BE2C (cell line): ENCODE measurements around the gene AGTRAP. TPM values are rescaled to one million over a fixed set of nuclear protein-coding genes. Genes with fewer than 3 reads are reported as not detected.

ENCODE experiments used
- DNase-seq: peaks from one replicate; pipeline ENCODE4 v3.0.0-alpha.2; 2020
- H3K27me3 ChIP-seq: fragments of 250-450 bp; sonication (Bioruptor Pico); 2 replicates; pipeline ENCODE4 v1.5.1; 2020; ENCODE audit warnings: mild to moderate bottlenecking
- H3K36me3 ChIP-seq: fragments of 250-450 bp; sonication (Bioruptor Pico); 2 replicates; pipeline ENCODE4 v1.5.1; 2020; ENCODE audit warnings: mild to moderate bottlenecking
- H3K4me1 ChIP-seq: fragments of 250-450 bp; sonication (Bioruptor Pico); 2 replicates; pipeline ENCODE4 v1.5.1; 2020
- H3K4me3 ChIP-seq: 2 replicates; pipeline ENCODE4 v1.5.1; 2011; ENCODE audit warnings: low read depth, low read length
- H3K9me3 ChIP-seq: fragments of 250-450 bp; sonication (Bioruptor Pico); 2 replicates; pipeline ENCODE4 v1.5.1; 2020
- CTCF ChIP-seq: IDR thresholded peaks from 2 replicates; pipeline ENCODE4 v1.5.1; 2012; ENCODE audit warnings: mild to moderate bottlenecking, low read depth, low read length
- polyA plus RNA-seq: library from polyadenylated mRNA; unstranded; fragments of >200 nt; gene quantifications from one replicate; pipeline ENCODE4 v1.2.1, GENCODE V29; 2012; ENCODE audit warnings: low read depth, missing spikeins; ENCODE audit not compliant: insufficient read length, insufficient read depth

The AGTRAP gene
- 8.3 TPM for polyA plus RNA-seq

GRCh38 chr1:11735854-11736745 is at the start of gene AGTRAP:
Gene AGTRAP (plus strand): TSS chr1:11736136. CDS start chr1:11736209, 73 bp downstream.
- Histone ChIP-seq H3K4me1 (no peaks in the 10 kb centered on the region), H3K4me3 (peak within 1 kb of the TSS; percentile 85), H3K36me3 (no peaks in the 10 kb centered on the region), H3K27me3 (no peaks in the 10 kb centered on the region), H3K9me3 (no peaks in the 10 kb centered on the region)
- DNase-seq = peak; percentile 91
- no peak for TF ChIP-seq CTCF

- Histone ChIP-seq H3K9me3 (no peaks in the 10 kb centered on the region), H3K4me3 (no peak overlapping the region), H3K36me3 (no peaks in the 10 kb centered on the region), H3K27me3 (peaks cover 34% of the 10 kb centered on the region), H3K4me1 (no peaks in the 10 kb centered on the region)
- DNase-seq = no peak
- TF ChIP-seq CTCF = no peak
These were observed 47.4 kb upstream of the AGTRAP start for GRCh38 chr1:11688506-11688905.

- H3K9me3 ChIP-seq = no peaks in the 10 kb centered on the region
- no peaks in the 10 kb centered on the region for H3K36me3 ChIP-seq
- no peak overlapping the region; the same call in 1 of the 2 replicates for H3K4me3 ChIP-seq
- no peaks in the 10 kb centered on the region for H3K4me1 ChIP-seq
- H3K27me3 ChIP-seq = peaks cover 42% of the 10 kb centered on the region
- no peak for DNase-seq
- TF ChIP-seq CTCF = no peak
These were observed 45.3 kb upstream of the AGTRAP start for GRCh38 chr1:11690397-11691301.

- peak; percentile 18 for DNase-seq
- peaks cover 42% of the 10 kb centered on the region for H3K27me3 ChIP-seq
These were observed 44.5 kb upstream of the AGTRAP start, which contains the start of gene DRAXIN for GRCh38 chr1:11691302-11691914. Gene DRAXIN (plus strand): TSS chr1:11691710. CDS start chr1:11706259, 14,549 bp downstream.

More at GRCh38 chr1:11691302-11691914, 44.5 kb upstream of the AGTRAP start, which contains the start of gene DRAXIN:
- Histone ChIP-seq H3K9me3 (no peaks in the 10 kb centered on the region), H3K36me3 (no peaks in the 10 kb centered on the region), H3K4me3 (no peak within 1 kb of the TSS; the same call in 1 of the 2 replicates), H3K4me1 (no peaks in the 10 kb centered on the region)
- TF ChIP-seq CTCF = no peak
